HG03095 (cell line): Measurements from ENCODE around the gene SLC3A2.
"Not testable (repeated sequence)": the region's sequence is repeated elsewhere in the genome, so short reads cannot be mapped to it uniquely, and the experiment has no call there.

ENCODE experiments used
- ATAC-seq: cut with Tn5 transposase; IDR thresholded peaks from one replicate; pipeline ENCODE4 v1.9.1; 2021; ENCODE audit warnings: moderate library complexity; ENCODE audit not compliant: unreplicated experiment

Gene SLC3A2

GRCh38 chr11:62926680-62927455, 46.2 kb downstream of the SLC3A2 start:
- ATAC-seq, result no peak

- ATAC-seq, result no peak
Measured at GRCh38 chr11:62928011-62928410, 47.3 kb downstream of the SLC3A2 start.

- ATAC-seq, result no peak
Measured at GRCh38 chr11:62930157-62930556, 49.5 kb downstream of the SLC3A2 start.

- no peak for ATAC-seq
Measured at GRCh38 chr11:62930666-62931065, 50.0 kb downstream of the SLC3A2 start.

GRCh38 chr11:62931499-62932278, 51.0 kb downstream of the SLC3A2 start:
- ATAC-seq, result no peak

GRCh38 chr11:62933285-62933684, 52.6 kb downstream of the SLC3A2 start:
- no peak for ATAC-seq

- ATAC-seq, result no peak
Measured at GRCh38 chr11:62933750-62934495, 53.2 kb downstream of the SLC3A2 start.

GRCh38 chr11:62934496-62934785, 53.7 kb downstream of the SLC3A2 start:
- ATAC-seq, result no peak

GRCh38 chr11:62937528-62937927, 56.8 kb downstream of the SLC3A2 start:
- ATAC-seq, result not testable (repeated sequence)
